ENCODE data around the gene ATG10. TPM values are rescaled to one million over a fixed set of nuclear protein-coding genes. Genes with fewer than 3 reads are reported as not detected.

Gene ATG10
- total and polyA plus RNA-seq, 2 of the 13 experiments (the other 11 are each of a cell fraction or from before 2014, with no cell fraction given) = 2.0 to 5.7 TPM

GRCh38 chr5:81961651-81962440 is 10.0 kb upstream of the ATG10 start (continued):
- TF ChIP-seq PAXIP1 (CRISPR knock-in tag; conservative IDR thresholded peaks at IDR 0.05) = no peak
- no peak for TF ChIP-seq PCBP2 (optimal IDR thresholded peaks at IDR 0.05; ENCODE audit: low read depth, low read length, poor library complexity, severe bottlenecking)
- TF ChIP-seq, protein P1, sequence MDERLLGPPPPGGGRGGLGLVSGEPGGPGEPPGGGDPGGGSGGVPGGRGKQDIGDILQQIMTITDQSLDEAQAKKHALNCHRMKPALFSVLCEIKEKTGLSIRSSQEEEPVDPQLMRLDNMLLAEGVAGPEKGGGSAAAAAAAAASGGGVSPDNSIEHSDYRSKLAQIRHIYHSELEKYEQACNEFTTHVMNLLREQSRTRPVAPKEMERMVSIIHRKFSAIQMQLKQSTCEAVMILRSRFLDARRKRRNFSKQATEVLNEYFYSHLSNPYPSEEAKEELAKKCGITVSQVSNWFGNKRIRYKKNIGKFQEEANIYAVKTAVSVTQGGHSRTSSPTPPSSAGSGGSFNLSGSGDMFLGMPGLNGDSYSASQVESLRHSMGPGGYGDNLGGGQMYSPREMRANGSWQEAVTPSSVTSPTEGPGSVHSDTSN (CRISPR knock-in tag; IDR thresholded peaks at IDR 0.05) = no peak
- TF ChIP-seq, protein P2, sequence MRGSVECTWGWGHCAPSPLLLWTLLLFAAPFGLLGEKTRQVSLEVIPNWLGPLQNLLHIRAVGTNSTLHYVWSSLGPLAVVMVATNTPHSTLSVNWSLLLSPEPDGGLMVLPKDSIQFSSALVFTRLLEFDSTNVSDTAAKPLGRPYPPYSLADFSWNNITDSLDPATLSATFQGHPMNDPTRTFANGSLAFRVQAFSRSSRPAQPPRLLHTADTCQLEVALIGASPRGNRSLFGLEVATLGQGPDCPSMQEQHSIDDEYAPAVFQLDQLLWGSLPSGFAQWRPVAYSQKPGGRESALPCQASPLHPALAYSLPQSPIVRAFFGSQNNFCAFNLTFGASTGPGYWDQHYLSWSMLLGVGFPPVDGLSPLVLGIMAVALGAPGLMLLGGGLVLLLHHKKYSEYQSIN (CRISPR knock-in tag; IDR thresholded peaks at IDR 0.05; ENCODE audit: borderline replicate concordance) = no peak
- no peak for TF ChIP-seq ZNF24 (IDR thresholded peaks at IDR 0.05)
- no peak for TF ChIP-seq ZFP1 (CRISPR knock-in tag; IDR thresholded peaks at IDR 0.05)
- no peak for TF ChIP-seq KDM4B (CRISPR knock-in tag; IDR thresholded peaks at IDR 0.05)
- TF ChIP-seq ZNF235 (CRISPR knock-in tag; IDR thresholded peaks at IDR 0.05; ENCODE audit: borderline replicate concordance) = no peak
- TF ChIP-seq, protein P3, sequence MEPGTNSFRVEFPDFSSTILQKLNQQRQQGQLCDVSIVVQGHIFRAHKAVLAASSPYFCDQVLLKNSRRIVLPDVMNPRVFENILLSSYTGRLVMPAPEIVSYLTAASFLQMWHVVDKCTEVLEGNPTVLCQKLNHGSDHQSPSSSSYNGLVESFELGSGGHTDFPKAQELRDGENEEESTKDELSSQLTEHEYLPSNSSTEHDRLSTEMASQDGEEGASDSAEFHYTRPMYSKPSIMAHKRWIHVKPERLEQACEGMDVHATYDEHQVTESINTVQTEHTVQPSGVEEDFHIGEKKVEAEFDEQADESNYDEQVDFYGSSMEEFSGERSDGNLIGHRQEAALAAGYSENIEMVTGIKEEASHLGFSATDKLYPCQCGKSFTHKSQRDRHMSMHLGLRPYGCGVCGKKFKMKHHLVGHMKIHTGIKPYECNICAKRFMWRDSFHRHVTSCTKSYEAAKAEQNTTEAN (CRISPR knock-in tag; conservative IDR thresholded peaks at IDR 0.05) = no peak
- no peak for TF ChIP-seq ZNF577 (CRISPR knock-in tag; IDR thresholded peaks at IDR 0.05; ENCODE audit: borderline replicate concordance, low read depth)
